T-helper 2 cell treated with Interferon-gamma antibody and Interleukin-4, amounts not matched to agents 100 ng/mL and 5 ng/mL, for 36 hours (primary cell): ENCODE measurements around the gene RAB40C. TPM values are rescaled to one million over a fixed set of nuclear protein-coding genes. Genes with fewer than 3 reads are reported as not detected.

Source experiments
- intact Hi-C: fragments of 100-400 bp; cut with micrococcal nuclease; formaldehyde crosslinking; loops from one replicate; pipeline ENCODE4 v1.15.1; 2023
- total RNA-seq: library from RNA; stranded (reverse); gene quantifications from 2 replicates; pipeline ENCODE4 v1.2.3, GENCODE V29; 2022

RAB40C gene
- total RNA-seq, 1 donor from 2014 or later, result 13.6 TPM

- intact Hi-C loops, result no loop called here
Observed at GRCh38 chr16:662597-662996, 72.7 kb downstream of the RAB40C start.

- intact Hi-C loops, result no loop called here
Observed at GRCh38 chr16:666572-666971, 76.7 kb downstream of the RAB40C start.

GRCh38 chr16:667113-667779, 77.4 kb downstream of the RAB40C start:
- intact Hi-C loops, result no loop called here

- intact Hi-C loops, result loop anchor here (1.0 kb wide), 1 partner anchor 11 kb away; no protein-coding TSS in a partner anchor
Observed at GRCh38 chr16:667780-668518, 78.1 kb downstream of the RAB40C start, which contains the start of gene RHOT2. TSS of gene RHOT2 (plus strand) at chr16:668132. CDS start at chr16:668200, 68 bp downstream.

- intact Hi-C loops, result loop anchor here (1.0 kb wide), 1 partner anchor 11 kb away; no protein-coding TSS in a partner anchor
Observed at GRCh38 chr16:668519-669171, 78.8 kb downstream of the RAB40C start.

GRCh38 chr16:669666-670065, 79.8 kb downstream of the RAB40C start:
- intact Hi-C loops, result no loop called here

- intact Hi-C loops, result no loop called here
Observed at GRCh38 chr16:670485-671352, 80.9 kb downstream of the RAB40C start.

- intact Hi-C loops, result no loop called here
Observed at GRCh38 chr16:671353-672131, 81.7 kb downstream of the RAB40C start.

GRCh38 chr16:672371-672770, 82.5 kb downstream of the RAB40C start:
- intact Hi-C loops, result no loop called here

- intact Hi-C loops, result no loop called here
Observed at GRCh38 chr16:672851-673250, 83.0 kb downstream of the RAB40C start.

- intact Hi-C loops, result no loop called here
Observed at GRCh38 chr16:673399-673991, 83.6 kb downstream of the RAB40C start.

GRCh38 chr16:674214-674881, 84.5 kb downstream of the RAB40C start:
- intact Hi-C loops, result no loop called here

GRCh38 chr16:674968-675883, 85.4 kb downstream of the RAB40C start, which contains the start of gene RHBDL1:
TSS of gene RHBDL1 (plus strand) at chr16:675671. CDS start at chr16:675791, 120 bp downstream.
- intact Hi-C loops, result no loop called here

- intact Hi-C loops, result no loop called here
Observed at GRCh38 chr16:675884-676564, 86.2 kb downstream of the RAB40C start.

GRCh38 chr16:676565-676902, 86.7 kb downstream of the RAB40C start:
- intact Hi-C loops, result no loop called here

GRCh38 chr16:676913-677312, 87.0 kb downstream of the RAB40C start:
- intact Hi-C loops, result no loop called here

- intact Hi-C loops, result no loop called here
Observed at GRCh38 chr16:677316-678190, 87.7 kb downstream of the RAB40C start.
